SU-DHL-6 (cell line): ENCODE measurements around the gene FOXN3.

Experiments used
- CTCF ChIP-seq: fragments of 200-600 bp; sonication (generic); IDR thresholded peaks from one replicate; pipeline ENCODE4 v1.5.1; 2017; ENCODE audit warnings: antibody characterized with exemption, mild to moderate bottlenecking, low read length, moderate library complexity; ENCODE audit not compliant: insufficient read depth, poor library complexity, severe bottlenecking
- EZH2phosphoT487 ChIP-seq: fragments of 200-600 bp; sonication (generic), shearing (Covaris generic); conservative IDR thresholded peaks from 2 replicates; pipeline ENCODE4 v1.6.1; 2018; ENCODE audit warnings: mild to moderate bottlenecking, antibody characterized with exemption, low read length, moderate library complexity, mixed read lengths

GRCh38 chr14:89370381-89370780, 46.7 kb downstream of the FOXN3 start:
- TF ChIP-seq CTCF (no peak), EZH2phosphoT487 (no peak)
